HG02884 (cell line): ENCODE measurements around the gene SH3PXD2B.
"Not testable (repeated sequence)": the region's sequence is repeated elsewhere in the genome, so short reads cannot be mapped to it uniquely, and the experiment has no call there.

Experiments used
- ATAC-seq: cut with Tn5 transposase; IDR thresholded peaks from one replicate; pipeline ENCODE4 v1.9.1; 2021; ENCODE audit warnings: mild to moderate bottlenecking, moderate library complexity; ENCODE audit not compliant: unreplicated experiment

Gene SH3PXD2B

GRCh38 chr5:172374783-172375182 is 79.5 kb downstream of the SH3PXD2B start:
- ATAC-seq = no peak

DNA sequence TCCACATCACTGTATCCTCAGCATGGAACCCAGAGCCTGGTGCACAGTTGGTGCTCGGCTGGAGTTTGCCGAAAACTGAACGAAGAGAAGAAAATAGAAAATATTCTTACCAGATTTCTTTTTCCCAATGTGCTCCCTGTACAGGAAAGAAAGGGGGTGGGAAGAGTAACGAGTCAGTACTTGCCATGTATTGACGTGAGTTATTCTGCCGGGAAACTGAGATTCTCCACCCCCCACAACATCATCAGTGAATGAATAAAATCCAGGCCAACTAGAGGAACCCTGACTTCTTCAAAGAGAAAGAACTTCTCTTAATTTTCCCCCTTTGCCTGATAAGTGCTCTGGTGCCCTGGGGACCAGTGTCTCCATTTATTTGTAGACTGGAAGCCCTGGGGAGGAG is 80.6 kb downstream of the SH3PXD2B start:
- no peak for ATAC-seq

DNA sequence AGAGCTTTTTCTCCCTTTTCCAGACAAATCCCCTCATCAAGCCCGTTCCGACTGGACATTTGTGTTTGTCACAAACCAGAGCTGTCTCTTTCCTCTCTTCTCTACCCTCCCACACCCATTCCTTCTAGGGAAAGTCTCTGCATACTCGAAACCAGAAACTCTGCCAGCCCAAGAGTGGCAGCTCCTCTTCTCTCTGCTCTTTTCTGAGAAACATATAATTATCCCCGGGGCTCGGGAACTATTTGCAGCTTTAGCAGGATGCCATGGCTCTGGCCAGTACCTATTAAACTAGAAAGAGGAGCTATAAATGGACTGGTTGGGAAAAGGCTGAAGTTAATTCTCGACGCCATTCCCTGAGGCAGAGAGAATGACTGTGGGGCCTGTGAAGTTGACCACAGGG is 82.6 kb downstream of the SH3PXD2B start:
- ATAC-seq = no peak

DNA sequence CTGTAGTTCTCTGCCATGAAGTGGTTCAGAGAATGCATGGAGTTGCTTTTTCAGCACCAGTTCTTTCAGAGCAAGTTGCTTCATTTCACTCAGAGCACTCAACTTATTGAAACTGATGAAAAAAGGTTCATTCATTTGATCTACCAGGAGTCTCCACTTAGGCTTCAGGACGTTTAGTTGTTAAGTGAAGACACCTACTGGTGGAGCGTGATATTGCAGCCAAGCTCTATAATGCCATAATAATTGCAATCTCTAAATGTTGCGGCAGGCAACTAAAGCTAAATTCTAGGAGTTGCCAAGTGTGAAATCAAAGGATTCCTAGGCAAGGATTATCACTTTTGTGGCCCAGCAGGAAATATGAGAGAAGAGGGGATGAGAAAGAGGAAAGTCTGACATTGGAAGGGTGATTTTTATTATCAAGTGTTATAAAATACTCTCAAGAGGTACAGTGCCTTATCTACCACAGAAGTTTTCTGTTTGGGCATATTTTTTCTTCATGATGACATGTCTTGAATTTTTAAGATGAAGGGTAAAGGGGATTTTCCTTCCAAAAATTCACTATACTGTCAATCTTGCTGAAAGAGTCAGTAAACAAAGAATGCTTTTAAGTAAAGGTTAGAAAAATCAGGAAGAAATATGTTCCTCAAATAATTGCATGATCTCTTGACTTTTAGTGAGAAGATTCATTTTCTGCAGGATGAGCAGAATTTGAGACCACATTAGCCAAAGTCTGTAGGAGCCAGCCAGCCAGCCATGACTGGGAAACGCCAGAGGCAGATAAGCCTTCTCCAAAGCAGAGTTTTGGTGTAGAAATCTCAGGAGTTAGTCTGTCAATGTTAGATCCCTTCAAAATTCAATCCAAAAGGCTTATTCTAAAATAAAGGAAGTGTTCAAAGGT is 83.4 kb downstream of the SH3PXD2B start:
- ATAC-seq = no peak

DNA sequence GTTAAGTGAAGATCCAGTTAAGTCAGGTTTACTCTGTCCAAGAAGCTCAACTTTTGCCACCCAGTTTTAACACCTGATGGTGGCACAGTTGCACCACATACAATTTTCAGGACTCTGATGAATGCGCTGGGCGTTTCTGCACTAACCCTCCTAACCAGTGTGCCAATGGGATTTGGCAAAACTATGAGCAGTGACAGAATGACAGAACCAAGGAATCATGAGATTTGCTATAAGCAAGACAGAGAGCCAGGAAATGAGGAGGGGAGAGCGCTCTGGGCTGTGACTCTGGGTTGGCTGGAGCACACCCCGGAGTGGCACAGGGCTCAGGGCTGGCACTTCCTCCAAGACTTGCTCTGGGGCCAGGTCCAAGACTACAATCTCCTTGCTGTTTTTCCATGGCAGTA is 84.1 kb downstream of the SH3PXD2B start:
- no peak for ATAC-seq

DNA sequence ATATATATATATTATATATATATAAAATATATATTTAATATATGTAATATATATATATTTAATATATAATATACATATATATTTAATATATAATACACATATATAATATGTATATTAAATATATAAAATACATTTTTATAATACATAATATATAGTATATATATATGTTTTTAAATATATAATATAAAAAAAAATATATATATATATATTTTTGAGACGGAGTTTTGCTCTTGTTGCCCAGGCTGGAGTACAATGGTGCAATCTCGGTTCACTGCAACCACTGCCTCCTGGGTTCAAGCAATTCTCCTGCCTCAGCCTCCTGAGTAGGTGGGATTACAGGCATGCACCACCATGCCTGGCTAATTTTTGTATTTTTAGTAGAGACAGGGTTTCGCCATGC is 85.6 kb downstream of the SH3PXD2B start:
- ATAC-seq = not testable (repeated sequence)

DNA sequence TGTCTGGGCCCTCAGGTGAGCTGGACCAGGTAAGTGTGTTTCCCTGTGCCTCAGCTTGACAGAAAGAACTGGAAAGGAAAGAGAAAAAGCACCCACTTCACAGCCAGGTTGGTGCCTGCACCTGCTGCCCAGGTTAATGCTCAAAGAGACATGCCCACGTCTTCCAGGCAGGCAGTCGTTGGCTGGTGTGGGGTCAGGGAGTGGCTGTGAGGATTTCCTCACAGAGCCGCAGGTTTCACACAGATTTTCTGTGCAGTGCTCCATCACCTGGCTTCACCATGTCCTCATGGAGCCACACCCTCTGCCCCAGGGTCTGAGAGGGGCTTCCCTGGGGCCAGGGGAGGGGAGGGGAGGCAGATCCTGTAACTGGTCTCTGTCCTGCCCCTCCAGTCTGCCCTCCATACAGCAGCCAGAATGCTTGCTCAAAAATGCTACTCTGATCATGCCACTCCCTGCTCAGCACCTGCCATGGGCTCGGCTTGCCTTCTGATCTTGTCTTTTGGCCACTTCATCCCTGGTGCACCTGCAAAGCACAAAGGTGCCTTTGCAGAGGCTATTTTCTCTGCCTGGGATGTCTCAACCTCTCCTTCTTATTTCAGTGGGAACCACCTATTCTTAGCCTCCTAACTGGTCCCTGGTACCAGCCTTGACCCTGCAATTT is 88.2 kb downstream of the SH3PXD2B start:
- ATAC-seq = no peak

DNA sequence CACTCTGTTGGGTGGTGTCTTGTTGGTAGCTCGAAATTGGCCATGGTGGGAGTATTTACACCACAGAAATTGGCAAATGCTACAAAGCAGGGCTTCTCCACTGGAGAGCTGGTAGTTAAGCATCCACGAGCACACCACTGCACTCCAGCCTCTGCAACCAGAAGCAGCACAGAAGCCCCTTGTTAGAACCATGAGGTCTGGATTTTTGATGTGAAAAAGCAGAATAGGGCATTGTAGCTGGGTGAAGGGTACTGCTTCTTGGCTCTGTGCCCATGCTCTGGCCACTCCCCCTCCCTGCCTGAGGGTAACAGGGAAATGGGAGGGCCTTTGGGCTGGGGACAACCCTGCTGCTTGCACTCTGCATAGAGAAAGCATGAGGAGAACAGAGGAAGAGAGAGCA is 89.6 kb downstream of the SH3PXD2B start:
- ATAC-seq = no peak

DNA sequence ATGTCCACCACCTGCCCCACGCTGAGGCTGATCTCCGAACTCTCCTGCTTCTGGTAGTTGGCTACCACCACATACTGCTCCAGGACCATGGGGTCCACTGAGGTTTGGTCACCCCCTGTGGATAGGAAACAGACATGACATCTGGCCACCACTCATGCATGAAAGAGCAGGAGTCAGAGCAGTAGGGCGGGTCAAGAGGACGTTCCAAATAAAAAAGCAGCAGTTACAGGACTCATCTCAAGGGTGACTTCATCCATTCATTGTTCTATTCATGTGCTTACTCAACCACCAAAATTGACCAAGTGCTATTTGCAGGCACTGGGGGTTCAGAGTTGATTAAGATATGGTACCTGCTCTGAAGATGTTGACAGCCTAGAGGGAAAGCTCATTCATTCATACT is 91.6 kb downstream of the SH3PXD2B start:
- ATAC-seq = no peak

DNA sequence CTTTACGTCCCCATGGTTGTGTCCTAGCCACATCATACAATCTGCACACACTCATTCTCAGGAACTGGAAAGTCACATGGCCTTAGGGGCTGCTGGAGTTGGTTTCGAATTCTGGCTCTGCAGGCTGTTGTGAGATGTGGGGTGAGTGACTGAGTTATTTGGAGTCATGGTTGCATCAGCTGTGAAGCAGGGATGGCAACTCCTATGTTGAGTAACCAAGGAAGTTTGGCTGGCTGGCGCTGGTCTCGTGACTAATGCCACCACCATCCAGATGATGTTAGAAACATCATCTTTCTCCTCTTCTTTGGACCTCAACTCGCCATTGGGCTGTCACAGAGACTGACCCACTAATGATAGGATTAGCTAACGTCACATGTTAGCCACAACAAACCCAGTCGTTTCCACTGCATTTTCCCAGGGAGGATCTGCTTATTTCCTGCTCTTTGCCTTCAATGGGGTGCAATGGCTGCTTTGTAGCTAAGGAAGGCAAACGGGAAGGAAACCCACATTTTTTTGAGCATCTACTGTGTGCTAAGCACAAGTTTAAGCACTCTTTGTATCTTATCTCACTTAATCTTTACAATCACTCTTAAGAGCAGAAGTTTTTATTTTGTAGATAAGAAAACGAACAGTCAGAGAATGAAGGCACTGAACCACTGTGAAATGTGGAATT is 92.6 kb downstream of the SH3PXD2B start:
- ATAC-seq = peak; percentile 73

DNA sequence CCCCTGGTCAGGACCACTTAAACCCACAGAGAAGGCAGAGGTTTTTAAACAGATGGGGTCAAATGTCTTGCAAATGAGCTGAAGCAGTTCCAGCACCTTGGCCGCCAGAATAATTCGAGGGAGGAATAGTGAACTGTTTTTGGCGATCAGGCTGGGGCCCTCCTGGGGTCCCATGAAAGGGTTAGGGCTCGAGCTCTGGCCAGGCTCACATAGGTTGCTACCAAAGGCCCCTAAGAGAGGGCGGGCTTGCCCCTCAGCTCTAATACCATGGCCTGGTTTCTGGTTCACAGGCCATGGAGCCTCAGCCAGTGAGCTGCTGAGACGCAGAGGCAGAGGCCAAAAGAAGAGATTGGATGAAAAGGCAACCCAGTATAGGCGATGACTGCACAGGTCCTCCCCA is 96.0 kb downstream of the SH3PXD2B start:
- ATAC-seq = no peak

- ATAC-seq = no peak
Measured at GRCh38 chr5:172356527-172356926, 97.8 kb downstream of the SH3PXD2B start.

DNA sequence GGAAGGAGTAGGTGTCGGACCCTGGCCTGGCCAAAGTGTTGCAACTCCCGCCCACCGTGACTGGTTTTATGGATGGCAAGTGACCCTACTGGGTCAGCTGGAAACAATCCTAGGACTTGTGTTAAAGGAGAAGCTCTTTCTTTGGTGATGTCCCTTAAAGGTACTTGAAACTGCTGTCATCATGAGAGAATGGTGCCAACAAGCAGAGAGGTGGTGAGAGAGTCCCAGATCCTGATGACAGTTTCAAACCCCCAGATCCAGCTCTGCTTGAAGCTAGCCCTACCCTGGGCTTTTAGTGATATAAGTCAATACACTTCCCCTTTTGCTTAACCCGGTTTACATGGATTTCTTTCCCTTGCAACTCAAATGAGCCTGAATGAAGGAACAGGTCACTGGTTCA is 98.3 kb downstream of the SH3PXD2B start:
- ATAC-seq = no peak

DNA sequence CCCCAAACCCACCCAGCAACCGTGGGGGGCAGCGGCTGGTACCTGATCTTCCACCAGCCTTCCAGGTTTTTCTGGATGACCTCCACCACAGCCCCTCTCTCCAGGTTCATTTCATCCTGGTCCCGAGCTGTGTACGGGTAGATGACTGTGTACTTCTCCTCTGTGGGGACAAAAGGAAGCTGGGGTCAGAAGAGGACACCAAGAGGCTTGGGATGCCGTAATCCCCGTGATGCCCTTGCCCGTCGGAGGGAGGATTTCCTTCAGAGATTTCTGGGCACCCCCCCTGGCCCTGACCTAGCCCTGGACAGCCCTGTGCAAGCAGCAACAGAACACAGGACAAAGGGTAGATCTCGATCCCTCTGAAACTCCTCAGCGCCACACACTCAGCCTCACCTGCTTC is 100.5 kb downstream of the SH3PXD2B start:
- ATAC-seq = no peak

DNA sequence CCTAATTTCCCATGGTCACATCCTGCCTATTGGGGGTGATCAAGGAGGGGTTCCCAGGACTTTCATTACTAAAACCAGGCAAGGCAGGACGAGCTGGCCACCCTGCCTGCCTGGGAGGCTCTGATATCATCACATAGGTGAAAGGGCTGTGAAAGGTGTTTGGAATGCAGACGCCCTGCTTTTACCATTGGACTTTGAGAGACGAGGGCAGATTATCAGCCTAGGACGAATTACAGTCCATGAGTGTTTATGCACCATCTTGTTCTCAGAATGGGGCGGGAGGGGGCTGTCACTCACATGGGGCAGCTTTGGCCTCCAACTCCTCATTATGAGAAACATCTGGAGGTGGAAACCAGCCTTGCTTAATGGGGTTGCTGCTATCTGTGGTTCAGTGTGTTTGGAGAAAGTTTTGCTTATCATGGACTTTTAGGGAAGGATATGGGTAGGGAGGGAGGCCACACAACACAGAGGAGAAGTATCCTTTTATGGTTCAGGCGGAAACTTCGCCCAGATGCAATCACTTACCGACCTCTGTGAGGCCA is 101.0 kb downstream of the SH3PXD2B start:
- no peak for ATAC-seq

DNA sequence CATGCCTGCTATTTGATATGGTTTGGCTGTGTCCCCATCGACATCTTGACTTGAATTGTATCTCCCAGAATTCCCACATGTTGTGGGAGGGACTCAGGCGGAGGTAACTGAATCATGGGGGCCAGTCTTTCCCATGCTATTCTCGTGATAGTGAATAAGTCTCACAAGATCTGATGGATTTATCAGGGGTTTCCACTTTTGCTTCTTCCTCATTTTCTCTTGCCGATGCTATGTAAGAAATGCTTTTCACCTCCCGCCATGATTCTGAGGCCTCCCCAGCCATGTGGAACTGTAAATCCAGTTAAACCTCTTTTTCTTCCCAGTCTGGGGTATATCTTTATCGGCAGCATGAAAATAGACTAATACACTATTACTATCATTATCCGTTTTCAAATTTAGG is 101.8 kb downstream of the SH3PXD2B start:
- ATAC-seq = not testable (repeated sequence)

- no peak for ATAC-seq
Measured at GRCh38 chr5:172351240-172351778, 103.0 kb downstream of the SH3PXD2B start.

DNA sequence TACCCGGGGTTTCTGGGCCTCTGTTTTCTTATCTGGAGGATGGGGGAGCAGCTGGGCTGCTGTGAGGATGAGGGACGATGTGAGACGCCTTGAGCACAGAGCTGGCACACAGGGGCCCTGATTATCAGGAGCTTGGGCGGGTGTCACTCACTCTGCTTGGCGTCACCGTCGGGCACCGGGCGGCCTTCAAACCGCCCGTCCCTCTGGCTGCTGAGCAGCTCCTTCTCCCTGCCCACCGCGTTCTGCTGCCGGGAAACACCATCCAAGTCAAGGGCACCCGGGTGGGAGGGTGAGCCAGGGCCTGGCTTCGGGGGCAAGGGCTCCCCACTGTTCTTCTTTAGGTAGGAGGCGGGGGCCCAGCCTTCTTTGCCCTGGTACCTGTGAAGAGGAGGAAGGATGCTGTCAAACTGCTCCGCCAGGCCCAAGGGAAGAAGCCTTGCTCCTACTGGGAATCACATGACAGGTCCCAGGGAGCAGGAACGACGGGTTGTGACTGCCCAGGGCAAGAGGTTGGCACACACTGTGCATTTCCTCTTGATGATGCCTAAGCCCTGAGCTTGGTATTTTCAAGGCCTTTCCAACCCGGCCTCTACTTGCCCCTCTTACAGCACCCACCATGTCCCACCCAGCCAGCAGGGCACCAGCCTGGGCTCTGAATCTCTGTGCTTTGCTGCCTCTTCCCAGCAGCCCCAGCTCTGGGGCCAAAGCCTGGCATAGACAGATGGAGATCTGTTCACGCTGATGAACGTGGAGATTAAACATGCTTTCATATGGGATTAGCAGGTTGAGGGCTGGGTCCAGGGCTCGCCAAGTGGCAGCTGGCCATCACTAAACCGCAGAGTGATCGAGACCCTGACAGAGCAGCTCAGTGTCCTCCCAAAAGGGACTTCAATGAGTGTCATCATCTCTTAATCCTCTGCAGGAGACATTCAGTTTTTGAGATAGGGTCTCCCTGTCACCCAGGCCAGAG is 103.8 kb downstream of the SH3PXD2B start:
- ATAC-seq = no peak

DNA sequence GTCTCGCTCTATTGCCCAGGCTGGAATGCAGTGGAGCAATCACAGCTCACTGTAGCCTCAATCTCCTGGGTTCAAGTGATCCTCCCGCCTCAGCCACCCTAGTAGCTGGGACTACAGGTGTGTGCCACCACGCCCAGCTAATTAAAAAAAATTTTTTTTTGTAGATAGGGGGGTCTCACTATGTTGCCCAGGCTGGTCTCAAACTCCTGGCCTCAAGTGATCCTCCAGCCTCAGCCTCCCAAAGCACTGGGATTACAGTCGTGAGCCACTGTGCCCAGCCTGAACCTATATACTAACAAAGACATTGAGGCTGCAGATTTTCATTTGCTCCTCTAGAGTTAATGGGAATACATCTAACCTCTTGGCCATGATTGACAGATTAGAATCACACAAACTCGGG is 105.6 kb downstream of the SH3PXD2B start:
- not testable (repeated sequence) for ATAC-seq

- ATAC-seq = no peak
Measured at GRCh38 chr5:172348084-172348483, 106.2 kb downstream of the SH3PXD2B start.
